ENCODE measurements around the gene OR52B6.
"Not testable (repeated sequence)": the region's sequence is repeated elsewhere in the genome, so short reads cannot be mapped to it uniquely, and the experiment has no call there.

Gene OR52B6, protein sequence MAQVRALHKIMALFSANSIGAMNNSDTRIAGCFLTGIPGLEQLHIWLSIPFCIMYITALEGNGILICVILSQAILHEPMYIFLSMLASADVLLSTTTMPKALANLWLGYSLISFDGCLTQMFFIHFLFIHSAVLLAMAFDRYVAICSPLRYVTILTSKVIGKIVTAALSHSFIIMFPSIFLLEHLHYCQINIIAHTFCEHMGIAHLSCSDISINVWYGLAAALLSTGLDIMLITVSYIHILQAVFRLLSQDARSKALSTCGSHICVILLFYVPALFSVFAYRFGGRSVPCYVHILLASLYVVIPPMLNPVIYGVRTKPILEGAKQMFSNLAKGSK

DNA sequence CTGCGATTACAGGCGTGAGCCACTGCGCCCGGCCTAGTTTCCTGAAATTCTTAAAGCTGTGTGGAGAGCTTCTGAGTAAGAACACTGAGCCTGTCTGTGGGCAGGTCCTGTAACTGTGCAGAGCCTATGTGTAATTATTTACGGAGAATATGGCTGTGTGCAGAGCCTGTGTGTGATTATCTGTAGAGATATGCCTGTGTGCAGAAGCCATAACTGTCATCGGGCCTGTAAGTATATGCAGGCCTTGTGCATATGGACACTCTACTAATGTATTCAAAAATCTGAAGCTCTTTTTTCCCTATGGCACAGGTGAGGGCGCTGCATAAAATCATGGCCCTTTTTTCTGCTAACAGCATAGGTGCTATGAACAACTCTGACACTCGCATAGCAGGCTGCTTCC is at the start of gene OR52B6:
OR52B6 (plus strand) TSS at position 301 of the 400 bp plus-strand sequence; CDS start at position 301, 0 bp downstream.
- FAIRE-seq (no peak), DNase-seq (ENCODE audit: extremely low spot score, insufficient read length, low read depth) (no peak)

DNA sequence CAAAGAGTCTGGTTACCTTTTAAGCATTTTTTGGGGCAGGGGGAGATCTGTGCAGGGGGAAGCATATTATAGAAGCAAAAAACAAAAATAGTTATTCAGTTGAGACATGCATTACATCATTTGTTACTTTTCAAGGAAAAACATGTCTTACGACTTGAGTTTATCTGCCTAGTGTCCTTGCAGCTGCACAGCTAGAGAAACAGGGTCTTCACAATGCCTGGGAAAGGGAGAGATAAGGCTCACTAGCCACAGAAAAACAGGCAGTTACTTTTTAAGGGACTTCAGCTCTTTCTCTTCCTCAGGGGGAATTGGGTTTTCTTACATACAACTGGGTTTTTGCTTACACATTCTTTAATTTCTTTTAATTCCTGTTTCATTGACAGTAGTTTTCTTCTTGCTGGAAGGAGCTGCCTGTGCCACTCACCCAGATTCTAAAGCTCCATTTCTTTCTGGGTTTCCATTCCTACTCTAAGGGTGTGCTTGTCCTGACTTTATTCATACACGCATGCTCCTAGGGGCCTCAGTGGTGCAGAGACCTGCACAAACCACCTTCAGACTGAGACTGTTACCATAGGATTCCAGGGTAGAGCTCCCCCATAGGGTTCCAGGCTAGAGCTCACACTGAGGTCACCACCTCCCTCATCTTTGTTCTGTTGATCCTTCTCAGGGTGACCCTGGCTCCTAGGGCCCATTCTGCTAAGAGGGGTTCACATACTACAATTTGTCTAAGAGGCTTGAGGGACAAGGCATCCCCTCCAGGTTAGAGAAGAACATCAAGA is 49.4 kb upstream of the OR52B6 start:
- DNase-seq (ENCODE audit: extremely low spot score, insufficient read length, low read depth) (no peak), FAIRE-seq (no peak)

DNA sequence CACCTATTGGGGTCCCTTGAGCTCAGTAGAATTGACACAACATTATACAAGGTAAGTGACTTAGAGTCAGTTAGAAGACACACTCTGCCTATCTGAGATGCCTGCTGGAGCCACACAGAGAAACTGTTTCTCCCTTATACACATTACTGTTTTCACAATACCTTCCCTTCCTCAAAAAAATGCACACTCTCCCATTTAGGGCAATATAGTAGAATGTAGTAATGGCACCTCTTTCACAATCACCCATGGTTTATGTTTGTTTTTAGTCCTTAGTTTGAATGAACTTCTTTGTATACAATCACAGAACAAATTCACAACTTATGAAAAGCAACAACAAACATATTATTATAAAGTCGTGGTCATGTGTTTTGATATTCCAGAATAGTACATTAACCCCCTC is 46.6 kb upstream of the OR52B6 start:
- FAIRE-seq (no peak), DNase-seq (ENCODE audit: extremely low spot score, insufficient read length, low read depth) (no peak)

DNA sequence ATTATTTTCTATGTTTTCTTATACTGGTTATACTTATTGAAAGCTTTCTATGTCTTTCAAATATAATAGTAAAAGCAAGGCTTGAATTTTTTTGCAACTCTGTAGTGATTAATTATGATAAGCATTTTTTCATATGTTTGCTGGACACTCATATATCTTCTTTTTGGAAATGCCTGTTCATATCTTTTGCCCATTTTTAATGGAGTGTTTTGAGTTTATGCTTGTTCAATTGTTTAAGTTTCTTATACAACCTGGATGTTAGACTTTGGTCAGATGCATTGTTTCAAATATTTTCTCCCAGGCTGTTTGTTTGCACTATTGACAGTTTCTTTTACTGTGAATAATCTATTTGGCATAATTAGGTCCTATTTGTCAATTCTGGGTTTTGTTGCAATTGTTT is 44.2 kb upstream of the OR52B6 start:
- no peak for FAIRE-seq
- DNase-seq (ENCODE audit: extremely low spot score, insufficient read length, low read depth): no peak

DNA sequence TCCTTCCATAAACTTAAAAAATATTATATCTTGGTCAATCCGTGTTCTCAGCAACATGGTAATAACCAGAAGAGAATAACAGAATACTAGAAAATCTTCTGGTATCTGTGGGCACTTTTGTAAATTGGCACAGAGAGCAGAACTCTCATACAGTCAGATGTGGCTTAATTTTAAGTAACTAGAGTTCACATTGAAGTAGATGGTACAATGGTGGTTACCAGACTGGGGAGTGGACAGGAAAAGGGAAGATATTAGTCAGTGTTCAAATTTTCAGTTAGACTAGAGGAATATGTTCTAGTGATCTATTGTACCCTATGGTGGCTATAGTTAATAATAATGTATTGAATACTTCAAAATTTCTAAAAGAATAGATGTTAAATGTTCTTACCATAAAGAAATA is 39.2 kb upstream of the OR52B6 start:
- FAIRE-seq (no peak), DNase-seq (ENCODE audit: extremely low spot score, insufficient read length, low read depth) (no peak)

DNA sequence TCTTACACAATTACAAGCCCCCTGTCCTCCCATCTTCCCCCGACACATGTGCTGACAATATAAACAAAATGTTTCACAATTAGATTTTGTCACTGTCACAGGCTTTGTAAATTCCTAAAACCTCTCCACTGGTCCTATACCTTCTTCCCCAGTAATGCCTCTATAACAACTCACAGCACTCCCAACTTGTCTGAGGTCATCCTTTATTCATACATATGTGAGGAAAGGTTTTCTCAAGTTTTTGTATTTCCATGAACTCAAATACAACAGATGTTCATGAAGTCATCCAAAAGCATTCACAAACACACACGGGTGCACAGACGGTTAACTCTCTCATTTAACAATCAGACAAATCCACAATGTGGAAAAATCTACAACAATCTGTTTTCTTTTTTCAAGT is 34.2 kb upstream of the OR52B6 start:
- DNase-seq (ENCODE audit: extremely low spot score, insufficient read length, low read depth) (no peak), FAIRE-seq (no peak)

DNA sequence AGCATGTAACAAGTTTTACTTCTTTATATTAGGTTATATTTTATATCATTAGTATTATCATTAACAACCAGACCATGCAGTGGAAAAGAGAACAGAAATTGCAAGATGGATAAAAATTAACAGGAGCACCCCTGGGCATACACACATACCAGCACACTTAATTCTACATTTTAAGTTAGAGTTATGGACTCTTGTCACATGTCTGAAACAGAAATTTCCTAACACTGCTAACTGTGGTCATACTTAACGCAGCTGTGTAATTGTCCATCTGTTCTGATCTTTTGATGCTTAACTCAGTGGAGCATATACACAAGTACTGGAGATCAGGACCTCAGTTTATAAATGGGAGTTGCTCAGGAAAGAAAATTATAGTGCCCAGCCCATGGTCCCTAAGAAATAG is 32.7 kb upstream of the OR52B6 start:
- DNase-seq (ENCODE audit: extremely low spot score, insufficient read length, low read depth): no peak

DNA sequence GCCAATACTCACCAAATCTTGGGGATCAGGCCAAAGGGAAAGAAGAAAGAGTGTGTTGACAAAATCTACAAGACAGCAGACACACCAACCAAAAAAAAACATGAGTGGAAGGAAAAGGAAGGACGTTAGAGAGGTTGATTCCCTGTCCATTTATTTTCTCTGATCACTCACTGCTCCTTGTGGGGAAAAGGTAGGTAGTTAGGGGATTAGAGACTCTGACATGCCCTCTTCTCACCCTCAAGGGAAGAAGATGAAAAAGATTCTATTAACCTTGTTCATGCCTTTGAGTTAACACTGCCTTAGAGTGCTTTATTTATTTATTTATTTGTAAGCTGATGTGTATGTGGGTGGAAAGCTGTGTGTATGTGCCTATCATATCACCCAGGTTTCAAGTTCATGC is 32.2 kb upstream of the OR52B6 start, which contains the start of gene OR52H1:
OR52H1 (minus strand) TSS at position 101 of the 400 bp plus-strand sequence. CDS start 3,035 bp downstream, outside the sequence.
- DNase-seq (ENCODE audit: extremely low spot score, insufficient read length, low read depth): no peak
- no peak for FAIRE-seq

More for the DNA sequence above, 32.7 kb upstream of the OR52B6 start:
- FAIRE-seq: no peak

DNA sequence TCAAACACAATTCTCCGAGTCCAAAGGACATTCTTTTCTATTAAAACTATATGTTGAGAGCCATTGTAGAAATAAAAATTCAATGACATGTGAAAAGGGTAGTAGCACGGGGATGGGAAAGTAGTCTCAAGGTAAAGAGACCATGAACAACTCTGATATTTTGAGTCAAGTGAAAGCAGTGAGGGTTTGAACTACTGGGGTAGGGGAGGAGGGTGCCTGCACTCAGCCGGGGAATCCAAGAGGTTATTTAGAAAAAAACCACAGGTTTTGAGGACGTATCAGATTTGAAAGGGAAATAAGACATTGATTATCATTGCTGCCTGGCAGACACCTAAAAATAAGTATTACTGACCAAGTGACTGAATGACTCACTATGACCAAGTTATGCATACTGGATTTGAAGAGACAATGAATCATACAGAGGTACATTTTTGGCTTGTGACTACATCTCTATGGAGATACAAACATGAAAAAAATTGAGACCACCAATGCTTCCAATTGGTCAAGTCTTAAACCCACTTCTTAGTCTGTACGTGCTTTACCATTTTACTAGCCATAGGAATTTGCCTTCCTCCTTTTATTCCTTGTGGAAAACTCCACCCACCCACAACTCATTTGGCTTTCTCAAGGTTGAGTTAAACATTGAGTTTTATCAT is 30.1 kb upstream of the OR52B6 start:
- FAIRE-seq (no peak), DNase-seq (ENCODE audit: extremely low spot score, insufficient read length, low read depth) (no peak)

DNA sequence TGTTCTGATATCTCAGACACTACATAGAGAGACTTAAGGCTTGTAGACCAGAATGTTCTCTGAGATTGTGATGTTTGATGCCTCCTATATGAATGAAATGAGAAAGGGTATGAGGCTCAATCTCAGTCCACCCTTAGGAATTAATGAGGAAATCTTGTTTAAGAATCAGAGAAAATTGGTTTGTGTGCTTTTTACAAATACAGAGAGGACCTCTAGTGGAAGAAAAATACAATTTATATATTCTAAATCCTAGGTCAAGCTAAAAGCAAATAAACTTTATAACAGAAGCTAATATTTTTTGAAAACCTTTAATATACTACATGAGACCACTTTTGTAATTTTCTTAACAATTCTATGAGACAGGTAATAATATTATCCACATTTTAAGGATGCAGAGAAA is 27.3 kb upstream of the OR52B6 start:
- DNase-seq (ENCODE audit: extremely low spot score, insufficient read length, low read depth) (no peak), FAIRE-seq (no peak)

DNA sequence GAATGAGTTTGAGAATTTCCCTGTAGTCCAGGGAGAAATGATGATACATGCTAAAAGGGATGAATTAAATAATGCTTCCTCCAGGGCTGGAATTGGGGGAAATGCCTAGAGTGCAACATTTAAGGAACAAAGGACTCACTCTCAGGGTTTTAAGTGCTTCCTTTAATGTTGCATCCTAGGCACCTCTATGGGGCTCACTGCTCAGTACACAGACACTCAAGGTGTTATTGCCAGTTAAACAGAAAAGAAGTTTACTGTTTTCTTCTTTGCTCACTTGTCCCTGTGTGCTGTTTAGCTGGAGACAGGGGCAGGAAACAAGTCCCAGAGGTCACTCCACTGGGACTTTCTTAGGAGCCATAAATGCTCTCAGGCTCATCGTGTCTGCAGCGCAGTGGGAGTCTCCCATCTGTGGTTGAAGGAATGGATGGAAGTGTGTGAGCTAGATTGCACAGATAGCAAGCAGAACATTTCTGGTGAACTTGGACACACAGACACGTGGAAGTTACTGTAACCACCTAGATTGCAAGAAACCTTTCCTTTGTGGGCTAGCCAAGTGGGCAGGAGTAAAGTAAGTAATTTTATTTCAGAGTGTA is 24.0 kb upstream of the OR52B6 start:
- no peak for FAIRE-seq
- no peak for DNase-seq (ENCODE audit: extremely low spot score, insufficient read length, low read depth)

DNA sequence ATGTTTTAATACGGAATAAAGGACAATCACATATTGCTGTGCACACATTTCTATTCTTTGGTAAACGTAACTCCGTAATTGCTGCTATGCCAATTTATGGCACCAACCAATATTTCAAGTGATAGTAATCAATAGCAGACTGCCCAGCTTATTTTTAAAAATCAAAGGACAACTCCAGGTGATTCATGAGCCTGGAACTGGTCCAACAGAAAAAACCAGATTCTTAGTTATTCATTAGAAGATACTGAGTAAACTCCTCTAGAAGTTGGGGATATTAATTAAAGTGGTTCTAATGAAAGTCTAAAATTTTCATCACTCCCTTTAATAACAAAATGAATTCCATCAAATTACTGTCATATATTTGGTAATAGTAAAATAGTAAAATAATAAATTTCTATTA is 22.9 kb upstream of the OR52B6 start:
- no peak for FAIRE-seq
- DNase-seq (ENCODE audit: extremely low spot score, insufficient read length, low read depth): no peak

DNA sequence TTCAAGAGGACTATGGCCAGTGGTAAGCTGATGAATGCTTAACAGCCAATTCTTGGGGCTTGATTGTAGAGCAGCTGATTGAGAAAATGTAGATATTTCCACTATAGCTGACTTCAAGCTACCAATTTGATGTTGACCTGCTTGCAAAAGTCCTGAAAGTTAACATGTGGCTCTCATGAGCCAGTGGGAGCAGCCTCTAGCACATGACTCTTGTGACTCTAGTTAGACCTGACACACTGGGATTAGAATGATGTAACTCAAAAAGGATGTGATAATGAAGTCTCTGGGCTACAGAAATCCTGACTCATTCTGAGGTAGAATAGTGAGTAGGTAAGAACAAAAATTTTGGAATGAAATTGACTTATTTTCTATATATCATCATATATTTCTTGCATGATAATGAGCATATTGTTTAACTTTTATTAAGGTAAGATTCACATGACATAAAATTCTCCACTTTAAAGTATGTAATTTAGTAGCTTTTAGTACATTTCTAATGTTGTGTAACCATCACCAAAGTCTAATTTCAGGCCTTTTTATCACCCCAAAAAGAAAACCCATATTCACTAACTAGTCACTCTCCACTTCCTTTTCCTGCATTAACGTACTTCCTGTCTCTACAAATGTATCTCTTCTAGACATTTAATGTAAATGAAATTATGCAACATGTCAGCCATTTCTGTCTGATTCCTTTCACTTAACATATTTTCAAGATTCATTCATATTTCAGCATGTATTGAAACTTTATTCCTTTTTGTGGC is 16.2 kb upstream of the OR52B6 start:
- FAIRE-seq (no peak), DNase-seq (ENCODE audit: extremely low spot score, insufficient read length, low read depth) (no peak)

DNA sequence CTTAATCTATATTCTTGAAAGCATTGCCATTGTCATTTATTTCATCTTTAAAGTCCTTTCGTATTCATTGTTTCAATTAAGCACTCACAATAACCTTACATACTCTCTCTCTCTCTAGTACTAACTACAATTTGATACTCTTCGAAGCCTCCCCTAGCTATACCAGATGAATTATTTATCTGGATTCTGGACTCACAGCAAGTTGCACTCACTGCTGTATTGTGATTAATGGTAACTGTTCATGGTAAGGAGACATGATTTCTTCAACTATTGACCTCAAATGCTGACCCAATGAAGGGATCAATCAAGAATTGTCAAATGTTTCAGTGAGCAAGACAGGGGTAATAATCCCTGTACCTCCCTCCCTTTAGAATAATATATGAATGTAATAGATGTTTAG is 6.0 kb upstream of the OR52B6 start:
- FAIRE-seq (no peak), DNase-seq (ENCODE audit: extremely low spot score, insufficient read length, low read depth) (no peak)

DNA sequence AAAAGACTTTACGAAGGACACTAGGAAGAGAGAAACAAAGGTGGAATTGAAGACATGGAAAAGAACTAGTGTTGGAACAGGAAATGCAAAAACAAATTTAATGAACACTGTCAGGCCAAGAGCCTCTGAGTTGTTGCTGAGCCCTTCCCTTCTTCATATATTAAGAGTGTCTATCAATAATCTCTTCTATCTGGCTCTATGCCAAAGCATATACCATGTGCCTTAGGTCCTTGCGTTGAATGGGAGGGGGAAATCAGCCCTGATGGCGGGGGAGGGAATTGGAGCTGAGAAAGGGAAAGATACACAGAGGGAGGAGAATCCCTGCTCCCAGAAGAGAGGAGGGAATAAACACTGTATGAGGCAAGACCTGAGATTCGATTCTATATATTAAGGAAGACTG is 5.5 kb upstream of the OR52B6 start:
- FAIRE-seq: no peak
- DNase-seq (ENCODE audit: extremely low spot score, insufficient read length, low read depth): no peak

DNA sequence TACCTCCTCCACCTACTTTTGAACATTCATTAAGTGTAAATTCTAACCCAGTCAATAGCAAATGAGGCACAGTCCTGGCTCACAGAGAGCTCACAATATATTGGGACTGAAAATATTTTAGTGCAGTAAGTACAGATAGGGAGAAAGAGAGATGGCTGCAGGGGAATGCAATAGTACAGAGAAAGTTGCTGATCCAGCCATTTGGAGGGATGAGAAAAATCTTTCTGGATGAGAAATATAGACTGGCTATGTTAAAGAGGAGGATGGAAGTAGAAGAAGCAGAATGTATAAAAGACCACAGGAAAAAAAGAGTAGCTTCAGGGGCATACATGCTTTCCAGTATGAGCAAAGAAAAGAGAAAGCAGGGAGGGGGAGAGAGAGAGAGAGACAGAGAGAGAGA is 3.6 kb upstream of the OR52B6 start:
- DNase-seq (ENCODE audit: extremely low spot score, insufficient read length, low read depth) (no peak), FAIRE-seq (no peak)

DNA sequence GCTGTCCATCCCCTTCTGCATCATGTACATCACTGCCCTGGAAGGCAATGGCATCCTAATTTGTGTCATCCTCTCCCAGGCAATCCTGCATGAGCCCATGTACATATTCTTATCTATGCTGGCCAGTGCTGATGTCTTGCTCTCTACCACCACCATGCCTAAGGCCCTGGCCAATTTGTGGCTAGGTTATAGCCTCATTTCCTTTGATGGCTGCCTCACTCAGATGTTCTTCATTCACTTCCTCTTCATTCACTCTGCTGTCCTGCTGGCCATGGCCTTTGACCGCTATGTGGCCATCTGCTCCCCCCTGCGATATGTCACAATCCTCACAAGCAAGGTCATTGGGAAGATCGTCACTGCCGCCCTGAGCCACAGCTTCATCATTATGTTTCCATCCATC is 337 bp downstream of the OR52B6 start:
- FAIRE-seq: no peak
- DNase-seq (ENCODE audit: extremely low spot score, insufficient read length, low read depth): no peak

DNA sequence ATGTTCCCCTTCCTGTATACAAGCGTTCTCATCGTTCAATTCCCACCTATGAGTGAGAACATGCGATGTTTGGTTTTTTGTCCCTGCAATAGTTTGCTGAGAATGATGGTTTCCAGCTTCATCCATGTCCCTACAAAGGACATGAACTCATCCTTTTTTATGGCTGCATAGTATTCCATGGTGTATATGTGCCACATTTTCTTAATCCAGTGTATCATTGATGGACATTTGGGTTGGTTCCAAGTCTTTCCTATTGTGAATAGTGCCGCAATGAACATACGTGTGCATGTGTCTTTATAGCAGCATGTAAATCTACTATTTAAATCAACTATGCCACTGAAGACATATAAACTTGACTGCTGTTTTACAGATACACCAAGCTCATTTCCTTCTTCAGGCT is 3.8 kb downstream of the OR52B6 start:
- DNase-seq (ENCODE audit: extremely low spot score, insufficient read length, low read depth); FAIRE-seq: not testable (repeated sequence)

DNA sequence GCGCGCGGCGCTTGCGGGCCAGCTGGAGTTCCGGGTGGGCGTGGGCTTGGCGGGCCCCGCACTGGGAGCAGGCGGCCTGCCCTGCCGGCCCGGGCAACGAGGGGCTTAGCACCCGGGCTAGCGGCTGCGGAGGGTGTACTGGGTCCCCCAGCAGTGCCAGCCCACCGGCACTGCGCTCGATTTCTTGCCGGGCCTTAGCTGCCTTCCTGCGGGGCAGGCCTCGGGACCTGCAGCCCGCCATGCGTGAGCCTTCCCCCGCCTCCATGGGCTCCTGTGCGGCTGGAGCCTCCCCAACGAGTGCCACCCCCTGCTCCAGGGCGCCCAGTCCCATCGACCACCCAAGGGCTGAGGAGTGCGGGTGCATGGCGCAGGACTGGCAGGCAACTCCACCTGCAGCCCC is 9.2 kb downstream of the OR52B6 start:
- FAIRE-seq; DNase-seq (ENCODE audit: extremely low spot score, insufficient read length, low read depth): not testable (repeated sequence)

DNA sequence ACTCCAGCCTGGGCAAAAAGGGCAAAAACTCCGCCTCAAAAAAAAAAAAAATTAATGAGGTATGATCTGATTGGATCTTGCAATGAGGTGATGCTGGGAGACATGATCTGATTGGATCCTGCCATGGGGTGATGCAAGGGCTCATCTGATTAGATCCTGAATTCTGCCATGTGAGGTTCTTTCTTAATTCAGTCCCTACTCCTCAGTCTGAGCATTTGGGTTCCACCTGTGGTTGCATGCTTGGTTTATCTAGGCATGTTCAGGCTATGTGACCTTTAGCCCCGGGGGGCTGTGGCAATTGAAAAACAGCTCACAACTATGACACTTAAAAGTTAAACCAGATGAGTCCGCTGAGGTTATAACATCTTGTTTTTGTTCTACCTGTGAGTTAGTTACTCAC is 10.9 kb downstream of the OR52B6 start:
- FAIRE-seq (no peak), DNase-seq (ENCODE audit: extremely low spot score, insufficient read length, low read depth) (no peak)
